Astrocyte of the cerebellum (primary cell): ENCODE measurements around the gene IFT122.
A peak's percentile ranks its signal among the peaks of the same experiment; 100 is the strongest.

Source experiments
- DNase-seq: peaks from one replicate; pipeline ENCODE4 v3.0.0-alpha.2; 2011; ENCODE audit warnings: low read depth
- H3K4me3 ChIP-seq: 2 replicates; pipeline ENCODE4 v1.5.1; 2011; ENCODE audit warnings: mild to moderate bottlenecking, low read depth, low read length, moderate library complexity
- in situ Hi-C: cut with HindIII; loops from 2 replicates; pipeline ENCODE4 v1.10.0; 2017; ENCODE audit warnings: low sequenced_read_pairs
- TF ChIP-seq, protein P1 (sequence below): IDR thresholded peaks from 2 replicates; pipeline ENCODE4 v1.5.1; 2012; ENCODE audit warnings: low read length, low read depth, moderate library complexity, mild to moderate bottlenecking; ENCODE audit errors: missing control alignments

The IFT122 gene

DNA sequence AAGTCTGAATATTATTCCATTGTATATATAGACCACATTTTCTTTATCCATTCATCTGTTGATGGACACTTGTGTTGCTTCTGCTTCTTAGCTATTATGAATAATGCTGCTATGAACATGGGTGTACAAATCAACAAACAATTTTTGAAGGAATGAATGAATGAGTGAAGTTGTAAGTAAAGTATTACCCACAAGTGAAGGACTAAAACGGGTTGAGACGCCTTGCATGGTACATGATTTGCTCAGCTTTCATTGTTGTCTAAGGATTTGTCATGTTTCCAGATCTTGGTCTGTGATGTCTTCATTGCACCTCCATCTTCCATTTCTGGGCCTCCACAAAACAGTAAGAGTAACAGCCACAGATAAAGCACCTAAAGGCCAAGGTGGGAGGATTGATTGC lies 20.5 kb downstream of the IFT122 start:
- in situ Hi-C loops, result no loop called here
- H3K4me3 ChIP-seq, result no peak overlapping the region
- no peak for DNase-seq
- TF ChIP-seq, protein P1, sequence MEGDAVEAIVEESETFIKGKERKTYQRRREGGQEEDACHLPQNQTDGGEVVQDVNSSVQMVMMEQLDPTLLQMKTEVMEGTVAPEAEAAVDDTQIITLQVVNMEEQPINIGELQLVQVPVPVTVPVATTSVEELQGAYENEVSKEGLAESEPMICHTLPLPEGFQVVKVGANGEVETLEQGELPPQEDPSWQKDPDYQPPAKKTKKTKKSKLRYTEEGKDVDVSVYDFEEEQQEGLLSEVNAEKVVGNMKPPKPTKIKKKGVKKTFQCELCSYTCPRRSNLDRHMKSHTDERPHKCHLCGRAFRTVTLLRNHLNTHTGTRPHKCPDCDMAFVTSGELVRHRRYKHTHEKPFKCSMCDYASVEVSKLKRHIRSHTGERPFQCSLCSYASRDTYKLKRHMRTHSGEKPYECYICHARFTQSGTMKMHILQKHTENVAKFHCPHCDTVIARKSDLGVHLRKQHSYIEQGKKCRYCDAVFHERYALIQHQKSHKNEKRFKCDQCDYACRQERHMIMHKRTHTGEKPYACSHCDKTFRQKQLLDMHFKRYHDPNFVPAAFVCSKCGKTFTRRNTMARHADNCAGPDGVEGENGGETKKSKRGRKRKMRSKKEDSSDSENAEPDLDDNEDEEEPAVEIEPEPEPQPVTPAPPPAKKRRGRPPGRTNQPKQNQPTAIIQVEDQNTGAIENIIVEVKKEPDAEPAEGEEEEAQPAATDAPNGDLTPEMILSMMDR, result no peak

DNA sequence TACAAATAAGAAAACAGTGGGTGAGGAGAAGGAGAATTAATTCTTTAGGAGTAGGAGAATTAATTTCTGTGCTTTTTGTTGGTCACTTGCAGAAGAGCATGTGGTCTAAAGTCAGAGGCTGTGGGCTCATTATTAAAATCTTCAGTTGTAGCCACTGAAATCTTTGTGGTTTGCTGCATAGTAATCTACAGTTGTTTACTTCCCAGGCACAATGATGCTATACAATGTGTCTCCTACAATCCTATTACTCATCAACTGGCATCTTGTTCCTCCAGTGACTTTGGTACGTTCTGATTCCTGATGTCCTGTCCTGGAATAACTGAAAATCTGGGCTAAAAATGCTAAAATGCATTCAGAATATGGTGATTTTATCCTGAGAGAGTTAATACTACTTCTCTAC lies 21.0 kb downstream of the IFT122 start:
- TF ChIP-seq, protein P1, result no peak
- in situ Hi-C loops, result no loop called here
- no peak overlapping the region for H3K4me3 ChIP-seq
- peak; percentile 24 for DNase-seq

DNA sequence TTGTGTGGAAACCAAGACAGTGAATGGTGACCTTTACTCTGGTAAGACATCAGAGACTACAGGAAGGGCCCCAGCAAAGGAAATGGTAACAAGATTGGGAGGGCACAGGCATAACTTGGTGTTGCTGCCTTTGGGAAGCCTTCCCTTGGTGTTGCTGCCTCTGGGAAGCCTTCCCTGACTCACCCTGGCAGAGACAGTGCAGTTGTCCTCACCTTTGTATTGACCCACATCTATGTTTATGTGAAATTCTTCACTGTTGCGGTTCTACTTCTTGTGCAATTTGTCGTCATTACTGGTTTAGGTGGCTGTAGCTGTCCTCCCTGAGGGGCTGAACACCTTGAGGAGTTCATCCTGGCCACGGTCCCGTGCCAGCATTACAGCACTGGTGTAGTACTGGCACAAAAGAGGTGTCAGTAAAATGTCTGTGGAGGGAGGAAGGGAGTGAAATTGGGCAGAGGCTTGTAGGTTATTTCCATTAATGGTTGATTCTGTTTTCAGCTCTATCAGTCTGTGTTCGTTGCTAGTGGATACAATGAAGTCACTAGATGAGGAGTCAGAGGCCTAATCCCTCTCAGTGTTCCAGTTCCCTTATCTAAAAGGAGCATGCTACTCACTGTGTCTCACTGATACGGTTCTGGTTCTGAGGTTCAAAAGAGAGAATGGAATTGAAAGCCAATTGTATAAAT lies 21.6 kb downstream of the IFT122 start:
- TF ChIP-seq, protein P1, result no peak
- in situ Hi-C loops, result no loop called here
- H3K4me3 ChIP-seq, result no peak overlapping the region
- no peak for DNase-seq

DNA sequence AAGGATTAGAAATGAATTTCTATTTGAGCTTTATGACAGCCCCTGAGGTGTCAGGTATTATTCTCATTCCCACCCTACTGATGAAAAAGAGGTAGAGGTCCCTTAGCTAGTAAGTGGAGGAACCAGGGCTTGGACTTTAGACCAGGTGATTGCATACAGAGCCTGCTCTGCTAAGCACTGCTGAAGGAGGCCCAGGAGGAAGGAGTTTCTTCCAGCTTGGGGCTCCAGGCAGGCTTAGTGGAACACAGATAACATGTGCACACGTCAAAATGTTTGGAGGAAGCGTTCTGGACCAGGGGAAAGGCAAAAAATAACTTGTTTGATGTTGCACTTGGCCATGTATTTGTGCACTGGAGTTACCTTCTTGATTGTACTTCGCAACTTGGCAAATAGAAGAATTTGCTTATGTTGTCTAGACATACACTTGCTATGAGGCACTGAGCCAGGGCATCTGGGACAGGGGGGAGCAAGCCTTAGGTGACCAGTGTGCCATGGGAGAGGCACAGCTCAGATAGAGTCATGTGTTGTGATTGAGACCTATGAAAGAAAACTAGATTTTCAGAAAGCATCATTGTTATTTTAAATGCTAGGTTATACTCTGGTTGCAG lies 22.4 kb downstream of the IFT122 start:
- DNase-seq, result no peak
- in situ Hi-C loops, result no loop called here
- no peak overlapping the region for H3K4me3 ChIP-seq
- TF ChIP-seq, protein P1, result no peak

DNA sequence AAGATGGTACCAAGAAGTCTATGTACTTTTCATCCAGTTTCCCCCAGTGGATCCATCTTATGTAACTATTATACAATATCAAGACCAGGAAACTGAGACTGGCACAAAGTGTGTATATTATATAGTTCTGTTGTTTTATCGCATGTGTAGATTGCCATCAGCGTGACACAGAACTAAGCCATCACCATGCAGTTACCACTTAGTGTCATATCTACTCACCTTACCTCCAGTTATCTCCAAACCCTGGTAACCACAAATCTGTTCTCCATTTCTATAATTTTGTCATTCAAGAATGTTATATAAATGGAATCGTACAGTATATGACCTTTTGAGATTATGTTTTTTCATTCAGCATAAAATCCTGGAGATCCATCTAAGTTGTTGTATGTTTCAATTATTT lies 23.1 kb downstream of the IFT122 start:
- no peak overlapping the region for H3K4me3 ChIP-seq
- in situ Hi-C loops, result no loop called here
- TF ChIP-seq, protein P1, result no peak
- DNase-seq, result no peak

DNA sequence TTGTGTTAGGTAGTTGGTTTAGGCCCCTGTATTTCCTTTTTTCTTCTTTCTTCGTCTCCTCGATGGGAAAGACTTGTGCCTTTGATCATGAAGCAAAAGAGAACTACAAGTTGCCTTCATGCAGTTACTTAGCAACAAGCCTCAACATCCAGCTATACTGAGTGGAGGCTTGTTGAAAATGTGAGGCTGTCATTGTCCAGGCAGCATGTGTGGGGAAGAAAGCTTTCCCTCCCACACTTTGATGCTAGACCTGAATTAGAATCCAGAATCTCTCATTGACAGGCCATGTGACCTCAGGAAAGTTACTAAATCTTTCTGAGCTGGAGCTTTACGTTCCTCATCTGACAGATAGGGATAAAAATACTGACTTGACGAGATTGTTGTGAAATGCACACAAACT lies 23.7 kb downstream of the IFT122 start:
- no peak overlapping the region for H3K4me3 ChIP-seq
- TF ChIP-seq, protein P1, result no peak
- DNase-seq, result no peak
- in situ Hi-C loops, result no loop called here

DNA sequence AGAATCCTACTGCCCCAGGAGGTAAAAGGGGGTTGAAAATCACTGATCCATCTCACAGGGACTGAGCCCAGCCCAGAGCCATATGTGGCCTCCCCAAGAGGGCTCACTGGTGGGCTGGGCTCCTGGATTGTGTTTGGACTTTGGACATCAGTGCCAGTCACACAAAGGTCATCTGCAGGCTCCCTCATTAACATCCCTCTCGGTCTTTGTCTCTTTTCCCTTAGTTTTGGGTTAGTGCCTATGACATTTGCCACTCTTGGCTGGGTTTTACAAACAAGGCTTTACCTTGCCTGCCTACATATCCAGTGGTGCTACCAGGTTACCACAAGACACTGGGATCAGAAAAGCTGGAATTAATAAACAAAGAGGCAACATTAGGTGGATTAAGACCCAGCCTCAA lies 27.9 kb downstream of the IFT122 start:
- TF ChIP-seq, protein P1, result no peak
- H3K4me3 ChIP-seq, result no peak overlapping the region
- in situ Hi-C loops, result no loop called here
- DNase-seq, result no peak
